Measurements from ENCODE around the gene SMC6. TPM values are rescaled to one million over a fixed set of nuclear protein-coding genes. Genes with fewer than 3 reads are reported as not detected.

SMC6 gene
- polyA plus RNA-seq, 4 donors, result 8.8 to 22.6 (median 10.5) TPM

DNA sequence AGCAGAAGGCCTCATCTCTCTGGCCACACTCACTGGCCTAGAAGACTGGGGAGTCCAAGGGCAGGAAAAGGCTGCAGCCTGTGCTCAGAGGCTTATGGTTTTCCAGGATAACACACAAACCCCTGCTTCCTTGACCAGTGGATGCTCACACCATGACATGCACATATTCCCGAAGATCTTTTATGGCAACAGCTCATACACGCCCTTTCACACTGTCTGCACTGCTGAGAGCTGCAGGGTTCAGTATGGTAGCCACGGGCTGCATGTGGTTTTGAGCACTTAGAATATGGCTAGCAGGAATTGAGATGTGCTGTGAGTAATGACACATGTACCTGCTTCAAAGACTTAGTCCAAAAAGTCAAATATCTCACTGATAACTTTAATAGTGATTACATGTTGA lies 117.4 kb downstream of the SMC6 start:
- Histone ChIP-seq H3K9me3 (ENCODE audit: control insufficient read depth in 2 of 2, insufficient read depth in 1 of 2, low read depth in 1 of 2, low read length in 1 of 2) (no peaks in the 10 kb centered on the region), H3K27ac (ENCODE audit: low read depth in 1 of 3, low read length in 2 of 3) (no peak overlapping the region), H3K4me1 (ENCODE audit: control insufficient read depth in 3 of 3, insufficient read depth in 2 of 3, low read depth in 1 of 3, low read length in 2 of 3) (no peaks in the 10 kb centered on the region), H3K4me3 (ENCODE audit: low read depth in 1 of 3, low read length in 3 of 3) (no peak overlapping the region), H3K36me3 (ENCODE audit: control insufficient read depth in 3 of 3, insufficient read depth in 2 of 3, low read depth in 1 of 3, low read length in 3 of 3) (no peaks in the 10 kb centered on the region), H3K27me3 (ENCODE audit: control insufficient read depth in 3 of 3, insufficient read depth in 3 of 3, low read length in 3 of 3) (no peaks in the 10 kb centered on the region)
- FAIRE-seq (no peak), DNase-seq (no peak)
- WGBS, 3 donors, result 78 to 89% (median 88%) methylated on average over 3 of the region's 3 CpGs

DNA sequence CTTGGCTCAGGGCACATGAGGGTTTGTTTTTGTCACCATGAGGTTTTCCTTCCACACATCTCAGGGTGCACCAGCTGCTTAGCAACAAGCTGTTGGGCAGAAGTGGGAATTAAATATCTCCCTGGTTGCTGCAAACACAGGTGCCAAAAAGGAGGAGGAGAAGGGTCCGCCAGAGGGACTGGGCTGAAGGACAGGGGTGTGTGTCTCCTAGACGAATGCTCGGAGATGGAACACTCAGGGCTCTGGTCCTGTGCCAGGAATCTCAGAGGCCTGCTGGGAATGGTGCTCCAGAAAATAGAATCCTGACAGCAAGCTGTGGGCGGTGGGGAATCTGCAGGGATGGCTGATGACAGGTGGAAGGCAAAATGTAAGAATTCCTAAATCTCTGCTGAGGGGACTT lies 118.6 kb downstream of the SMC6 start:
- Histone ChIP-seq H3K4me3 (ENCODE audit: low read depth in 1 of 3, low read length in 3 of 3) (no peak overlapping the region), H3K36me3 (ENCODE audit: control insufficient read depth in 3 of 3, insufficient read depth in 2 of 3, low read depth in 1 of 3, low read length in 3 of 3) (no peaks in the 10 kb centered on the region), H3K27ac (ENCODE audit: low read depth in 1 of 3, low read length in 2 of 3) (no peak overlapping the region), H3K27me3 (ENCODE audit: control insufficient read depth in 3 of 3, insufficient read depth in 3 of 3, low read length in 3 of 3) (no peaks in the 10 kb centered on the region), H3K4me1 (ENCODE audit: control insufficient read depth in 3 of 3, insufficient read depth in 2 of 3, low read depth in 1 of 3, low read length in 2 of 3) (no peaks in the 10 kb centered on the region), H3K9me3 (ENCODE audit: control insufficient read depth in 2 of 2, insufficient read depth in 1 of 2, low read depth in 1 of 2, low read length in 1 of 2) (no peaks in the 10 kb centered on the region)
- 65 to 77% (median 76%) methylated on average over 4 of the region's 4 CpGs for WGBS, 3 donors
- FAIRE-seq (no peak), DNase-seq (no peak)

DNA sequence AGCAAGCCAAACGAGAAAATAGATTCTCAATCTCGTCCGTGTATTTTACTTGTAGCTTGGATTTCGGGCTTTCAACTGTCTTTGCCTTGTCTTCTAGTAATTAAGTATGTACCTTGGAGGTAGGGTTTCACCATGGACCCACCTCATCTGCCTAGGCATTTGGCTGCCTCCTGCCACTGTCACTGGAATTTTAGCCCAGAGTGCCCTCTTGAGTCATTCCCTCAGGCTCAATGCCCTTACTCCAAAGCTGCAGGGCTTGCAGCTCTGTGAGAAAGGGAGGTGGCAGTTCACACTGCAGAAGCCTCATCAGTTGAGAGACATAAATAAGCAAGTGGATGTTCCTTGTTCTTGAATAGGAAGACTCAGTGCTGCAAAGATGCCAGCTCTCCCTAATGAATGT lies 123.5 kb downstream of the SMC6 start:
- Histone ChIP-seq H3K4me3 (ENCODE audit: low read depth in 1 of 3, low read length in 3 of 3) (no peak overlapping the region), H3K4me1 (ENCODE audit: control insufficient read depth in 3 of 3, insufficient read depth in 2 of 3, low read depth in 1 of 3, low read length in 2 of 3) (no peaks in the 10 kb centered on the region), H3K27ac (ENCODE audit: low read depth in 1 of 3, low read length in 2 of 3) (no peak overlapping the region), H3K9me3 (ENCODE audit: control insufficient read depth in 2 of 2, insufficient read depth in 1 of 2, low read depth in 1 of 2, low read length in 1 of 2) (peaks cover 0 to 5% of the 10 kb centered on the region in 2 donors), H3K36me3 (ENCODE audit: control insufficient read depth in 3 of 3, insufficient read depth in 2 of 3, low read depth in 1 of 3, low read length in 3 of 3) (no peaks in the 10 kb centered on the region), H3K27me3 (ENCODE audit: control insufficient read depth in 3 of 3, insufficient read depth in 3 of 3, low read length in 3 of 3) (no peaks in the 10 kb centered on the region)
- FAIRE-seq, result no peak
- whole genome bisulfite sequencing, 3 donors, result 85 to 92% (median 91%) methylated on average over 4 of the region's 4 CpGs
- no peak for DNase-seq

DNA sequence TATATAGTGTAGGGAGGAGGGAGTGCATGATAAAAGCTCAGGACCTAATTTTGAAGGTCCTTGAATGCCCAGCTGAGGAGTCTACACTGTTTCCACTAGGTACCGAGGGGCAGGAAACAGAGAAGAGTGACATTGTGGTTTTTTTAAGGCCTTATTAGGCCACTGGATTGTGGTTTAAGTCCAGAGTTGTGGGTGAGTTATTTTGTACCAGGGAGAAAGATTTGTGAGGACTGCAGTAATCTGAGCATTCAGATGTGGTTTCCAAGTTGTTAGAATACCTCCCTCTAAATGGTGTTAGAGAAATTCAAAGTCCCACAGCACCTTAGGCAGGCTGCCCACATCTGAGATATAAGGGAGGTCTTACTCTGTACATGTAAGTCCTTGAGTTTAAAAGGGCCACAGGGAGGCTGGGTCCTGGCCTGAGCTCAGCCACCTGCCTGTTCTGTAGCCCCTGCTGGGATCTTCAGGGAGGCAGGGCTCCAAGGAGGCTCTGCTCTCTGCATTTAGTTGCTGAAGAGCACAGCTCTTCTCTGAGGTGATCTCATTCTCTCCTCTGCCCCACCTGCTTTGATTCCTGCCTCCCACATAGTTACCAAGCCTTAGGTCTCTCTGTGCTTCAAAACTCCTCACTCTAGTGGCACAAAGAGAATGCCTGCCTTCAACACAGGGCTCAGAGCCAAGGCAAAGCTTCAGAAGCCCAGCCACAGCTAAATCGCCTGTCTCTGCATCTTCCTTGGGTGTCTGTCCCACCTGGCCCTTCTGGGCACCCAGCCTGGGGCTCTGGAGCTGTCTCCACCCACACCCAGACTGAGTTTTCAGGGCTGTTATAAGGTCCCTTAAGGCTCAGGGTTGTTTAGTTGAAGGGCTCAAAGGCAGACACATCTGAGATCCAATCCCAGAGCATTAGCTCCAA lies 125.0 kb downstream of the SMC6 start:
- WGBS, 3 donors, result 49 to 64% (median 55%) methylated on average over 2 of the region's 2 CpGs
- Histone ChIP-seq H3K27me3 (ENCODE audit: control insufficient read depth in 3 of 3, insufficient read depth in 3 of 3, low read length in 3 of 3) (peaks cover 0 to 3% (median 0%) of the 10 kb centered on the region in 3 donors), H3K9me3 (ENCODE audit: control insufficient read depth in 2 of 2, insufficient read depth in 1 of 2, low read depth in 1 of 2, low read length in 1 of 2) (peaks cover 0 to 5% of the 10 kb centered on the region in 2 donors), H3K36me3 (ENCODE audit: control insufficient read depth in 3 of 3, insufficient read depth in 2 of 3, low read depth in 1 of 3, low read length in 3 of 3) (no peaks in the 10 kb centered on the region), H3K4me1 (ENCODE audit: control insufficient read depth in 3 of 3, insufficient read depth in 2 of 3, low read depth in 1 of 3, low read length in 2 of 3) (no peaks in the 10 kb centered on the region), H3K27ac (ENCODE audit: low read depth in 1 of 3, low read length in 2 of 3) (no peak overlapping the region), H3K4me3 (ENCODE audit: low read depth in 1 of 3, low read length in 3 of 3) (no peak overlapping the region)
- FAIRE-seq (no peak), DNase-seq (no peak)

DNA sequence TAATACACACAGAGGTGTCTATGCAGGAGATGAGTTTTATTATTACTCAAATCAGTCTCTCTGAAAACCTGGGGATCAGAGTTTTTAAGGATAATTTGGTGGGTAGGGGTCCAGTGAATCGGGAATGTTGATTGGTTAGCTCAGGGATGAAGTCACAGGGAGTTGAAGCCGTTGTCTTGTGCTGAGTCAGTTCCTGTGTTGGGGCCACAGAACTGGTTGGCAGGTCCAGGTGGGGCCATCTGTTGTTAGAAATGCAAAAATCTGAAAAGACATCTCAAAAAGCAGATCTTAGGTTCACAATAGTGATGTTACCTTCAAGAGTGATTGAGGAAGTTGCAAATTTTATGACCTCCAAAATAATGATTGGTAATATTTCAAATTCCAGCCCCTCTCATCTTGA lies 126.2 kb downstream of the SMC6 start:
- Histone ChIP-seq H3K4me1 (ENCODE audit: control insufficient read depth in 3 of 3, insufficient read depth in 2 of 3, low read depth in 1 of 3, low read length in 2 of 3) (no peaks in the 10 kb centered on the region), H3K36me3 (ENCODE audit: control insufficient read depth in 3 of 3, insufficient read depth in 2 of 3, low read depth in 1 of 3, low read length in 3 of 3) (no peaks in the 10 kb centered on the region), H3K4me3 (ENCODE audit: low read depth in 1 of 3, low read length in 3 of 3) (no peak overlapping the region), H3K27me3 (ENCODE audit: control insufficient read depth in 3 of 3, insufficient read depth in 3 of 3, low read length in 3 of 3) (peaks cover 0 to 3% (median 0%) of the 10 kb centered on the region in 3 donors), H3K9me3 (ENCODE audit: control insufficient read depth in 2 of 2, insufficient read depth in 1 of 2, low read depth in 1 of 2, low read length in 1 of 2) (peaks cover 0 to 5% of the 10 kb centered on the region in 2 donors), H3K27ac (ENCODE audit: low read depth in 1 of 3, low read length in 2 of 3) (no peak overlapping the region)
- 47 to 58% (median 57%) methylated on average over 2 of the region's 2 CpGs for WGBS, 3 donors
- FAIRE-seq, result no peak
- DNase-seq, result no peak

DNA sequence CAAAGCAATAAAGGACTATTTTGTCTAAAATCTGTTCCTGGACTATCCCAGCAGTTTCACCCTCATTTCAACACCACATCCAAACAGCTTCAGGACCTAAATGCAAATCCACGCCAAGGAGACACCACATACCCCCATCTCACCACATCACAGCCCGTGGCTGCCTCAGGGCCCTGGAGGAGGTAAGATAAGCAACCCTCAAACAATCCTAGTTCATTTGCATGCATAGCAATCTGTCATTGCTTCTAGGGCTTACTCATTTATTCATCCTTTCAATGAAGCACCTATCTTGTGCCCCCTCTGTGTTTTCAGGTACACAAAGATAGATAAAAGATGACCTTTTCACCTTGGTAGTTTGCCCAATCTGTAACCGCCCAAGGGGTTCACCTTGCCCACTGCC lies 126.6 kb downstream of the SMC6 start:
- FAIRE-seq (no peak), DNase-seq (no peak)
- 40 to 68% (median 42%) methylated on average over 3 of the region's 3 CpGs for WGBS, 3 donors
- Histone ChIP-seq H3K9me3 (ENCODE audit: control insufficient read depth in 2 of 2, insufficient read depth in 1 of 2, low read depth in 1 of 2, low read length in 1 of 2) (peaks cover 0 to 5% of the 10 kb centered on the region in 2 donors), H3K4me3 (ENCODE audit: low read depth in 1 of 3, low read length in 3 of 3) (no peak overlapping the region), H3K36me3 (ENCODE audit: control insufficient read depth in 3 of 3, insufficient read depth in 2 of 3, low read depth in 1 of 3, low read length in 3 of 3) (no peaks in the 10 kb centered on the region), H3K27me3 (ENCODE audit: control insufficient read depth in 3 of 3, insufficient read depth in 3 of 3, low read length in 3 of 3) (peaks cover 0 to 3% (median 0%) of the 10 kb centered on the region in 3 donors), H3K4me1 (ENCODE audit: control insufficient read depth in 3 of 3, insufficient read depth in 2 of 3, low read depth in 1 of 3, low read length in 2 of 3) (no peaks in the 10 kb centered on the region), H3K27ac (ENCODE audit: low read depth in 1 of 3, low read length in 2 of 3) (no peak overlapping the region)

DNA sequence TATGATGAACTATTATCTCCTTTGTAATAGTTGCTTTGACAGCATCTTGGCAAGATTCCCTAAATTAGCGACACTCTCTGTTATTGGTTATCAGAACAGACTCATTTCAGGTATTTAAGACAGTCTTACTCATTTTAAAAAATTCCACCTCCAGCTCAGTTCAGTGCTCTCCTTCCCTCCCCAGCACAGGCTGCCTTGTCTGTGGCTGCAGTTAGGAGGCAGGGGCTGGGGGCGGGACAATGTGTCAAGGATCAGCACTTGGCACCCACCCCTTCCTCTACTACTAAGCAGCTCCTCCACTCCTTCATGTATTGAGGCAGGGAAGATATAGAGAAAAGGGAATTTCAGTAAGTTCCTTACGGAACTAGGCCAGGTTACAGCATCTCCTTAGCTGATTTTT lies 128.2 kb downstream of the SMC6 start:
- Histone ChIP-seq H3K4me3 (ENCODE audit: low read depth in 1 of 3, low read length in 3 of 3) (no peak overlapping the region), H3K27ac (ENCODE audit: low read depth in 1 of 3, low read length in 2 of 3) (no peak overlapping the region), H3K4me1 (ENCODE audit: control insufficient read depth in 3 of 3, insufficient read depth in 2 of 3, low read depth in 1 of 3, low read length in 2 of 3) (no peaks in the 10 kb centered on the region), H3K27me3 (ENCODE audit: control insufficient read depth in 3 of 3, insufficient read depth in 3 of 3, low read length in 3 of 3) (peaks cover 0 to 3% (median 0%) of the 10 kb centered on the region in 3 donors), H3K9me3 (ENCODE audit: control insufficient read depth in 2 of 2, insufficient read depth in 1 of 2, low read depth in 1 of 2, low read length in 1 of 2) (peaks cover 0 to 5% of the 10 kb centered on the region in 2 donors), H3K36me3 (ENCODE audit: control insufficient read depth in 3 of 3, insufficient read depth in 2 of 3, low read depth in 1 of 3, low read length in 3 of 3) (no peaks in the 10 kb centered on the region)
- DNase-seq, result no peak
- FAIRE-seq, result no peak
- WGBS, 3 donors, result 78 to 84% (median 83%) methylated on average over 3 of the region's 3 CpGs

DNA sequence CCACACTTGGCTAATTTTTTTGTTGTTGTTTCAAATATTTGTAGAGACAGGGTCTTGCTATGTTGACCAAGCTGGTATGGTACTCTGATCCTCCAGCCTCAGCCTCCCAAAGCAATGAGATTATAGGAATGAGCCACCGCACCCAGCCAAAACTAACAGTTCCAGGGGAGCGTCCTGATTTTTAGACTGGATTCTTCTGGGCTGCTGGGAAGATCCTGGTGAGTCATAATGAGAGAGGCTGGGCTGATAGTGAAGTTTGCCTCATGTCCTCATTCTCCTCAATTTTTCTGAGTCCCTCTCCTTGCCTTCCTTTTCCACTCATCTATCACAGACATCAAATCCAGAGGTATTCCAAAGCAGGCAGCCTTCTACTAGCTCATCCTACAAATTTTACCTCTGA lies 131.8 kb downstream of the SMC6 start:
- FAIRE-seq (no peak), DNase-seq (no peak)
- 86 to 92% (median 90%) methylated on average over 2 of the region's 2 CpGs for WGBS, 3 donors
- Histone ChIP-seq H3K4me1 (ENCODE audit: control insufficient read depth in 3 of 3, insufficient read depth in 2 of 3, low read depth in 1 of 3, low read length in 2 of 3) (no peaks in the 10 kb centered on the region), H3K27ac (ENCODE audit: low read depth in 1 of 3, low read length in 2 of 3) (no peak overlapping the region), H3K27me3 (ENCODE audit: control insufficient read depth in 3 of 3, insufficient read depth in 3 of 3, low read length in 3 of 3) (peaks cover 0 to 3% (median 0%) of the 10 kb centered on the region in 3 donors), H3K9me3 (ENCODE audit: control insufficient read depth in 2 of 2, insufficient read depth in 1 of 2, low read depth in 1 of 2, low read length in 1 of 2) (no peaks in the 10 kb centered on the region), H3K36me3 (ENCODE audit: control insufficient read depth in 3 of 3, insufficient read depth in 2 of 3, low read depth in 1 of 3, low read length in 3 of 3) (no peaks in the 10 kb centered on the region), H3K4me3 (ENCODE audit: low read depth in 1 of 3, low read length in 3 of 3) (no peak overlapping the region)

DNA sequence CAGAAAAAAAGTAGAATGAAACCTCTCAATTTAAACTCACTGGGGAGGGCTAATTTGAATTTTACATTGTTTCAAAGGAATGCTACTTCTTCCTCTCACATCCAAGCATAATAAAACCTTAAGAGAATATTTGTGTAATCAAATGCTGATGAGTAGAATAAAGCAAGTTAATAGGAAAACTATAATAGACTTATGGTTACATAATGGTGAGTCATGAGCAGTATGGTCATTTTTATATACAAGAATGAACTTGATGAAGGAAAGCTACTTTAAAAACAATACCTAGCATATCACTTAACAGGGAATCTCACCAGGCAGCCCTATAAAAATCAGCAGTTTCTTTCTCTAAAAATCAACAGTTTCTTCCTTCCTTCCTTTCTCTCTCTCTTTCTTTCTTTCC lies 132.8 kb downstream of the SMC6 start:
- DNase-seq (no peak), FAIRE-seq (no peak)
- Histone ChIP-seq H3K36me3 (ENCODE audit: control insufficient read depth in 3 of 3, insufficient read depth in 2 of 3, low read depth in 1 of 3, low read length in 3 of 3) (no peaks in the 10 kb centered on the region), H3K27ac (ENCODE audit: low read depth in 1 of 3, low read length in 2 of 3) (no peak overlapping the region), H3K27me3 (ENCODE audit: control insufficient read depth in 3 of 3, insufficient read depth in 3 of 3, low read length in 3 of 3) (peaks cover 0 to 3% (median 0%) of the 10 kb centered on the region in 3 donors), H3K4me1 (ENCODE audit: control insufficient read depth in 3 of 3, insufficient read depth in 2 of 3, low read depth in 1 of 3, low read length in 2 of 3) (no peaks in the 10 kb centered on the region), H3K4me3 (ENCODE audit: low read depth in 1 of 3, low read length in 3 of 3) (no peak overlapping the region), H3K9me3 (ENCODE audit: control insufficient read depth in 2 of 2, insufficient read depth in 1 of 2, low read depth in 1 of 2, low read length in 1 of 2) (no peaks in the 10 kb centered on the region)
